Ascending aorta (tissue), 2 donors: ENCODE results near the gene PGA3. TPM values are rescaled to one million over a fixed set of nuclear protein-coding genes. Genes with fewer than 3 reads are reported as not detected.
A peak's percentile ranks its signal among the peaks of the same experiment; 100 is the strongest.
"Not testable (repeated sequence)": the region's sequence is repeated elsewhere in the genome, so short reads cannot be mapped to it uniquely, and the experiment has no call there.

ENCODE experiments used
- DNase-seq, 2 donors: peaks; one replicate each; pipeline ENCODE4 v3.0.0-alpha.2; 2019; ENCODE audit warnings: low spot score in 2 of 2
- H3K27ac ChIP-seq, 2 donors: fragments of 200-600 bp; sonication (generic); one replicate each; pipeline ENCODE4 v1.5.1; 2016 to 2017; ENCODE audit warnings: mild to moderate bottlenecking in 1 of 2
- H3K27me3 ChIP-seq: fragments of 200-600 bp; sonication (generic); one replicate; pipeline ENCODE4 v1.5.1; 2017
- H3K36me3 ChIP-seq, 2 donors: fragments of 200-600 bp; sonication (generic); one replicate each; pipeline ENCODE4 v1.5.1; 2016
- H3K4me1 ChIP-seq, 2 donors: fragments of 200-600 bp; sonication (generic); one replicate each; pipeline ENCODE4 v1.5.1; 2016 to 2017; ENCODE audit warnings: mild to moderate bottlenecking in 1 of 2
- H3K4me3 ChIP-seq, 2 donors: fragments of 200-600 bp; sonication (generic); one replicate each; pipeline ENCODE4 v1.5.1; 2016 to 2017; ENCODE audit warnings: mild to moderate bottlenecking in 1 of 2
- H3K9me3 ChIP-seq, 2 donors: fragments of 200-600 bp; sonication (generic); one replicate each; pipeline ENCODE4 v1.5.1; 2016
- intact Hi-C: fragments of 100-400 bp; cut with DNase I; formaldehyde crosslinking; loops from one replicate; pipeline ENCODE4 v1.15.1; 2023
- total RNA-seq: library from RNA; depleted of rRNA; stranded (reverse); fragments of >200 nt; gene quantifications from one replicate; pipeline ENCODE4 v1.1.0, GENCODE V29; 2016
- TF ChIP-seq, protein P1 (sequence below), 3 experiments: fragments of 200-600 bp in 2 of 3; fragments of 450-650 bp in 1 of 3; sonication (generic) in 2 of 3; IDR thresholded peaks; one replicate each; pipeline ENCODE4 v1.5.1; 2016 to 2019; ENCODE audit warnings: antibody characterized with exemption in 3 of 3, mild to moderate bottlenecking in 1 of 3, moderate library complexity in 1 of 3

PGA3 gene
- total RNA-seq, 1 donor from 2014 or later = 26.8 TPM

DNA sequence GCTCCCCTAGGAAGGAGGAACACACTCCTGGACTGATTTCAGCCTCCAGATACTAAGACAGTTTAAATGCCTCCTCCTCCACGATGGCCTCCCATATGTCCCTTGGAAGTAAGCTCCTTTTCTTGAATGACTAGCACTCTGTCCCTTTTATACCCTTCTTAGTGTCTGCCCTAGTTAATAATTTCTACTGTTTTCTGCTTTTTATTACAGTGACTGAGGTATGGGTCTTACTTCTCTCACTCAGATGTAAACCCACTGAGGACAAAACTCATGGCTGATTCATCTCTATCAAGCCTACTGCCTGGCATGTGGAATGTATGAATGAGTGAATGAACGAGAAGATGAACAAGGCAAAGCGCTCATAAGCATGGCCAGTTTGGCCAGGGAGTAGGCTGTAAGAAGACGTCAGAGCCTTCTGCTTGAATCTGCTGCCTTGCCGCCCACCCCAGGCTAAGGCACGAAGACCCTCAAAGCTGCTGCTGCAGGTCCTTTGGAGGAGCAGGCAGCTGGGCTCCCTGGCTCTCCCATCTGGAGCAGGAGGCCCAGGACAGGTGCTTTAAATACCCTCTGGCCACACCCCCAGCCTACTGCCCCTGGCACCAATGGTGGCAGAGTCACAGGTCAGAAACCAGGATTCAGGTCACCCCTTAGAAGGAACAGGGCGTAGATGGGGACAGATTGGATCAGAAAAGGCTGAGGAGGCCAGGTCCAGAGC is 8.2 kb upstream of the PGA3 start:
- intact Hi-C loops = no loop called here
- H3K27me3 ChIP-seq = no peaks in the 10 kb centered on the region
- H3K9me3 ChIP-seq = no peaks in the 10 kb centered on the region
- H3K4me1 ChIP-seq = no peaks in the 10 kb centered on the region
- no peak overlapping the region for H3K27ac ChIP-seq
- no peaks in the 10 kb centered on the region for H3K36me3 ChIP-seq
- H3K4me3 ChIP-seq = no peak overlapping the region
- DNase-seq = peak in 1 of 2 donors; percentile 25
- TF ChIP-seq, protein P1, sequence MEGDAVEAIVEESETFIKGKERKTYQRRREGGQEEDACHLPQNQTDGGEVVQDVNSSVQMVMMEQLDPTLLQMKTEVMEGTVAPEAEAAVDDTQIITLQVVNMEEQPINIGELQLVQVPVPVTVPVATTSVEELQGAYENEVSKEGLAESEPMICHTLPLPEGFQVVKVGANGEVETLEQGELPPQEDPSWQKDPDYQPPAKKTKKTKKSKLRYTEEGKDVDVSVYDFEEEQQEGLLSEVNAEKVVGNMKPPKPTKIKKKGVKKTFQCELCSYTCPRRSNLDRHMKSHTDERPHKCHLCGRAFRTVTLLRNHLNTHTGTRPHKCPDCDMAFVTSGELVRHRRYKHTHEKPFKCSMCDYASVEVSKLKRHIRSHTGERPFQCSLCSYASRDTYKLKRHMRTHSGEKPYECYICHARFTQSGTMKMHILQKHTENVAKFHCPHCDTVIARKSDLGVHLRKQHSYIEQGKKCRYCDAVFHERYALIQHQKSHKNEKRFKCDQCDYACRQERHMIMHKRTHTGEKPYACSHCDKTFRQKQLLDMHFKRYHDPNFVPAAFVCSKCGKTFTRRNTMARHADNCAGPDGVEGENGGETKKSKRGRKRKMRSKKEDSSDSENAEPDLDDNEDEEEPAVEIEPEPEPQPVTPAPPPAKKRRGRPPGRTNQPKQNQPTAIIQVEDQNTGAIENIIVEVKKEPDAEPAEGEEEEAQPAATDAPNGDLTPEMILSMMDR (IDR thresholded peaks at IDR 0.05) = no peak

DNA sequence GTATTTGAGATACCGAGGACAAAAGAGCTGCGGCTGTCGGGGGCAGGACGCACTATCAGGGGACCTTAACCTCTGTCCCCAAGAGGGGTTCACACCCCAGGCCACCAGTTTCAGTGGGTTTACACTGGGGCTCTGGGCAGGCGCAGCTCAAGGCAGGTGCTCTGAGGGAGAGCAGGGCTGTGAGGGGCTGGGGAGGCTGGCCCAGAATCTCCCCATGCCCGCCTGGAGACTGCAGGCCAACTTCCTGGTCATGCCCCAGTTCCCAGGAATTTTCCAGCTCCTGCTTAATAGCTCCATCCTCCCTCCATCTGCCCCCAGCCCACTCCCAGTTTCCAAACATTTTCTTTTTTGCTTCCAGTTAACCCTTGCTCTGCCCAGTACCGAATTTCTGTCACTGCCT is 7.6 kb upstream of the PGA3 start:
- intact Hi-C loops = no loop called here
- no peak overlapping the region for H3K4me3 ChIP-seq
- TF ChIP-seq, protein P1 (IDR thresholded peaks at IDR 0.05) = no peak
- no peaks in the 10 kb centered on the region for H3K27me3 ChIP-seq
- H3K27ac ChIP-seq = no peak overlapping the region
- DNase-seq = no peak
- H3K36me3 ChIP-seq = no peaks in the 10 kb centered on the region
- no peaks in the 10 kb centered on the region for H3K9me3 ChIP-seq
- H3K4me1 ChIP-seq = no peaks in the 10 kb centered on the region

DNA sequence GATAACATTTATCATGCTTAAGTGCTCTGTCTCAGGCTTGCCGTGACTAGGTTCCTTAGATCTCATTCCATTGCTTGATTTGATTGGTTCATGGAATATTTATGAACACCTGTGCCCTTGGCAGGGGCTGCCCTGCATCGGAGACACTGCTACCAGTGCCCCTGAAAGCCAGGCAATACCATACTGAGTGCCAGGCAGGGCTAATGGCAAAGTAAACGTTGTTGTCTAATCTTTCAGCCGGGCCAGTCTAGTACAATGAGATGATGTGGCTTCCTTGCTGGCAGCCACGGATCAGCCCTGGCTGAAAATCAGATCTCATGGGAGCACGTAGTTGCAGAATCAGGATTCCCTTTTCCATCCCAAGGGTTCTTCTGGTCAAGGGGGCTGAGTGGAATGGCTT is 5.0 kb upstream of the PGA3 start:
- no peaks in the 10 kb centered on the region for H3K36me3 ChIP-seq
- DNase-seq = no peak
- H3K27ac ChIP-seq = no peak overlapping the region
- no peaks in the 10 kb centered on the region for H3K27me3 ChIP-seq
- no peak overlapping the region for H3K4me3 ChIP-seq
- no peaks in the 10 kb centered on the region for H3K9me3 ChIP-seq
- intact Hi-C loops = no loop called here
- no peaks in the 10 kb centered on the region for H3K4me1 ChIP-seq
- TF ChIP-seq, protein P1 (IDR thresholded peaks at IDR 0.05) = no peak

DNA sequence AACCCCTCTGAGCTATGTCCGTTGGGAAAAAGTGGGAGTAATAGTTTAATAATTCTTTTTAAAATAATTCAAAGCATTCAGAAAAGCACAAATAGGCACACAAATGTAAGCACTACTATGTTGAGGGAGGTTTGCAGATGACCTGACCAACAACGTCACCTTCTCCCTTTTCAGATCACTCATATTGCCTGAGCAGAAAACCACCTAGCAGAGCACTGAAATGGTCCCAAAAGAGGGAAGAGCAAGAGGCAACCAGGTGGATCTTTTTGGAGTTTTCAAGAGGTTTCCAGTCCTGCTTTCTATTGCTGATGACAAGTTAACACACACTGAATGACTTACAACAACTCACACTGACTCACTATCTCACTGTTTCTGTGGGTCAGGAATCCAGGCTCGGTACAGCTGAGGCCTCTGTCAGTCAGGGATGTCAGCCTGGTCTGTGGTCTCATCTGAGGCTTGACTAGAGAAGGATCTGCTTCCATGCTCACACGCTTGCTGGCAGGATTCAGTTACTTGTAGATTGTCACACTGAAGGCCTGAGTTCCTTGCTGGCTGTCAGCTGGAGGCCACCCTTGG is 4.3 kb upstream of the PGA3 start:
- Histone ChIP-seq H3K27ac (no peak overlapping the region), H3K4me1 (no peaks in the 10 kb centered on the region), H3K36me3 (no peaks in the 10 kb centered on the region), H3K9me3 (no peaks in the 10 kb centered on the region), H3K27me3 (no peaks in the 10 kb centered on the region), H3K4me3 (no peak overlapping the region)
- intact Hi-C loops = no loop called here
- TF ChIP-seq, protein P1 (IDR thresholded peaks at IDR 0.05) = no peak
- DNase-seq = no peak

DNA sequence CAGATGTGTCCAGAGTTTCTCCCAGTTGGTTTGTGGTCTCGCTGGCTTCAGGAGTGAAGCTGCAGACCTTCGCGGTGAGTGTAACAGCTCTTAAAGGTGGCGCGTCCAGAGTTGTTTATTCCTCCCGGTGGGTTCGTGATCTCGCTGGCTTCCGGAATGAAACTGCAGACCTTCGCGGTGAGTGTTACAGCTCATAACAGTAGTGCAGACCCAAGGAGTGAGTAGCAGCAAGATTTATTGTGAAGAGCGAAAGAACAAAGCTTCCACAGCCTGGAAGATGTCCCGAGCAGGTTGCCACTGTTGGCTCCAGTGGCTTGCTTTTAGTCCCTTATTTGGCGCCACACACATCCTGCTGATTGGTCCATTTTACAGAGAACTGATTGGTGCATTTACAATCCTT is 1.8 kb upstream of the PGA3 start:
- H3K4me1 ChIP-seq = no peaks in the 10 kb centered on the region
- intact Hi-C loops = no loop called here
- no peaks in the 10 kb centered on the region for H3K36me3 ChIP-seq
- H3K27ac ChIP-seq = no peak overlapping the region
- H3K9me3 ChIP-seq = no peaks in the 10 kb centered on the region
- H3K27me3 ChIP-seq = no peaks in the 10 kb centered on the region
- no peak overlapping the region for H3K4me3 ChIP-seq
- DNase-seq = no peak
- TF ChIP-seq, protein P1 (IDR thresholded peaks at IDR 0.05) = no peak

DNA sequence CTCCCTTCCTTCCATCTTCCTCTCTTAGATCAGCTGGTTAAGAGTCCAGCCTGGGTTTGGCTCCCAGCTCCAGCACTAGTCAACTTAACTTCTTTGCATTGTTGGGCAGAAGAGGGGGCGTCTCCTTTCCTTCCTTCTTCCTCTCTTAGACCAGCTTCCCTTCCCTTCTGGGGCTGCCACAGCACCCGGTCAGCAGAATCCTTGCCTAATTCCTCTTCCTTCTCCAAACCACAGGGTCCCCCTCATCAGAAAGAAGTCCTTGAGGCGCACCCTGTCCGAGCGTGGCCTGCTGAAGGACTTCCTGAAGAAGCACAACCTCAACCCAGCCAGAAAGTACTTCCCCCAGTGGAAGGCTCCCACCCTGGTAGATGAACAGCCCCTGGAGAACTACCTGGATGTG is 558 bp downstream of the PGA3 start:
- DNase-seq, H3K27ac ChIP-seq, H3K9me3 ChIP-seq, H3K27me3 ChIP-seq, intact Hi-C loops, H3K4me3 ChIP-seq, H3K36me3 ChIP-seq, H3K4me1 ChIP-seq: not testable (repeated sequence)

DNA sequence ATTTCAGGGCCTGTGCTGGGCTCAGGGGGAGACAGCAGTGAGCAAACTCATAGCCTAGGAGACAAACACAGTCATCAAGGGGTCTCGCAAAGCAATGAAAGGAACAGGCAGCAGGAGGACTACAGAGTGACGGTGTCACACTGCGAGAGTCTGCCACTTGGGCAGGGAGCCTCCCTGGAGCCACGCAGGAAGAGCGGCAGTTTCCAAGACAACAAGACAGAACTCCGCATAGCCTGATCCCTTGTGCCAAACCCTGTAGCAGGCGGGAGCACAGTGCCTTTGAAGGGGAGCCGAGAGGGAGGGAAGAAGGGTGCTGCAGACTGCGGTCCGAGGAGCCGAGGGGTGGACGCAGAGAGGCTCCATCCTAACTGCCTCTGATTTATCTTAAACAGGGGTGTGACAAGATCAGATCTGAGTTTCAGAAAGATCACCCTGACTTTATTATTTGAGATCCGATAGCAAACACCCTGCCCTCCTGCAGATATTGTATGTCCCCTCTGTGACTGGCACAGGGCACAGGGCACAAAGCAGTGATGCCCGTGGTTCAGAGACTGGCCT is 1.3 kb downstream of the PGA3 start:
- H3K4me3 ChIP-seq, H3K4me1 ChIP-seq, H3K36me3 ChIP-seq, H3K27ac ChIP-seq, intact Hi-C loops, H3K27me3 ChIP-seq, H3K9me3 ChIP-seq: not testable (repeated sequence)
- DNase-seq = peak in 1 of 2 donors; percentile 30

DNA sequence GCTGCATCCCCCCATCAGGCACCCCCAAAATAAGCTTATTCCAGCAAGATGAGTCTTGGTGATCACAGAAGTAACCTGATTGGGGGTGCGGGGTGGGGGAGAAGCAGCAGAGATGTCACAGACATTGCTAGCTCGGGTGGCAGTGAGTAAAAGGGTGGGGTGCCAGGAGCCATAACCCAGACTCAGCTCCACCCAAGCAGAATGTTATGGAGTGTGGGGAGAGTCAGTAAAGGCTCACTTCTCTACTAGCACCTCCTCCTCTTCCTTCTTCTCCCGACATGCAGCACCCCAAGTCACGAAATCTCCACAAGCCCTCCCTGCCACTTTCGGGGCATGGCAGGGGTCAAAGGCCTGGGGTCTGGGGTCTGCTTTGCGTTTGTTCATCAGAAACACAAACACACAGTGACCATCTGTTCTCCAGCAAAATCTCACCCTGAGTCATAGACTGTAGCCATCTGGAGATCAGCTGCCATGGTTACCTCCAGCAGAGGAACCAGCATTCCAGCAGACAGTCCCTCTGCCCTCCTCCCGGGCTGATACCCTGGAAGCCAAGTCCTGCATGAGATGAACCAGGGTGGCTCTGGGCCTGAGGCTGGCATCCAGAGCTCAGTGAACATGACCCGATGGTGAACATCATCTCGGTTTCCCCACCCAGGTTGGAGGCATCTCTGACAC is 4.5 kb downstream of the PGA3 start:
- not testable (repeated sequence) for H3K9me3 ChIP-seq

DNA sequence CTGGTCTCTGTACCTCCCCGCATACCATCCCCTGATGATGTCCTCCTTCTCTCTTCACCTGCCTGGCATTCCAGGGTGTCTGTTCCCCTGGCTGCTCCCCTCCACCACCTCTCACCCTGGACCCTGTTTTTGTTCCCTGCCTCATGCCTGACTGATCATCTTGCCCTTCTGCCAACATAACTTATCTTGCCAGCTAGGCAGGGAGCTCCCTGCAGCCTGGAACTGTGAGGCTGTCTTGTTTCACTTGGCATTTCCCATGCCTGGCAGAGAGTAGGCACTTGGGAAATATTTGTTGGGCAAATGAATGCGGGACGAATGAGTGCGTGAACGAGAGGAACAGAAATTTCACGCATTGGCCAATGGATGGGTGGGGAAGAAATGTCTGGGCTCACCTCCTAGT is 7.3 kb downstream of the PGA3 start:
- H3K4me1 ChIP-seq, DNase-seq, H3K36me3 ChIP-seq, H3K9me3 ChIP-seq, H3K27me3 ChIP-seq, H3K27ac ChIP-seq, intact Hi-C loops, H3K4me3 ChIP-seq: not testable (repeated sequence)

More for the DNA sequence above, 4.5 kb downstream of the PGA3 start:
- H3K4me3 ChIP-seq, H3K27me3 ChIP-seq, H3K4me1 ChIP-seq, intact Hi-C loops, H3K36me3 ChIP-seq, H3K27ac ChIP-seq, DNase-seq: not testable (repeated sequence)
